Endothelial cell of umbilical vein (primary cell): Measurements from ENCODE around the gene TRAF3. TPM values are rescaled to one million over a fixed set of nuclear protein-coding genes. Genes with fewer than 3 reads are reported as not detected.

Experiments used
- BruUV-seq: library from RNA; stranded (reverse); fragments of 400-500 nt; replicated peaks from 2 replicates; lab custom pipeline; 2021; lab: Mats Ljungman, UMichigan
- CTCF ChIA-PET: fragments of 300-600, 350-600 bp; sonication (Branson Sonifier 250); formaldehyde crosslinking; loops from one replicate; lab custom pipeline; 2021; ENCODE audit warnings: antibody characterized with exemption, inconsistent platforms; lab: Charles Lee
- POLR2A ChIA-PET: fragments of 300-600, 350-600 bp; sonication (Branson Sonifier 250); formaldehyde crosslinking; loops from one replicate; lab custom pipeline; 2021; ENCODE audit warnings: antibody characterized with exemption, inconsistent platforms; lab: Charles Lee
- DNase-seq: peaks from one replicate; pipeline ENCODE4 v3.0.0-alpha.2; 2011; ENCODE audit warnings: low read depth, low spot score
- FAIRE-seq: peaks from 2 replicates; lab custom pipeline; 2011; peaks lifted over from hg19 to GRCh38; lab: Jason Lieb, UNC
- H2AFZ ChIP-seq: 2 replicates; pipeline ENCODE4 v1.6.0; 2012; ENCODE audit warnings: low read depth, low read length, control low read depth, inconsistent platforms
- H3K27ac ChIP-seq: 2 replicates; pipeline ENCODE4 v1.5.1; 2011; ENCODE audit warnings: low read depth, mild to moderate bottlenecking, control low read depth, low read length, moderate library complexity; ENCODE audit not compliant: insufficient read depth
- H3K27me3 ChIP-seq, 2 experiments: 2 replicates each; pipeline versions ENCODE4 v1.6.0 to v1.6.1; 2011; ENCODE audit warnings: low read length in 2 of 2, mixed read lengths in 1 of 2; ENCODE audit not compliant: control insufficient read depth in 2 of 2, insufficient read depth in 2 of 2
- H3K36me3 ChIP-seq, 2 experiments: 2 replicates in 1 of 2; 3 replicates in 1 of 2; pipeline ENCODE4 v1.5.1; 2011; ENCODE audit warnings: low read length in 2 of 2, mild to moderate bottlenecking in 1 of 2, moderate library complexity in 1 of 2; ENCODE audit not compliant: control insufficient read depth in 2 of 2, insufficient read depth in 2 of 2; ENCODE audit errors: extremely low read depth in 1 of 2
- H3K4me1 ChIP-seq: 3 replicates; pipeline ENCODE4 v1.5.1; 2011; ENCODE audit warnings: mild to moderate bottlenecking, low read length; ENCODE audit not compliant: control insufficient read depth, insufficient read depth; ENCODE audit errors: extremely low read depth
- H3K4me2 ChIP-seq: 2 replicates; pipeline ENCODE4 v1.6.1; 2011; ENCODE audit warnings: low read length, control low read depth, mixed read lengths; ENCODE audit not compliant: insufficient read depth
- H3K4me3 ChIP-seq, 3 experiments: fragments of 200-600 bp in 1 of 3; sonication (generic), shearing (Covaris generic) in 1 of 3; replicated peaks in 1 of 3; 2 replicates each; pipeline ENCODE4 v1.5.1; 2011 to 2016; ENCODE audit warnings: control low read depth in 3 of 3, low read length in 3 of 3, mild to moderate bottlenecking in 2 of 3, inconsistent platforms in 1 of 3, low read depth in 1 of 3, moderate library complexity in 1 of 3; ENCODE audit not compliant: insufficient read depth in 1 of 3
- H3K79me2 ChIP-seq: 2 replicates; pipeline ENCODE4 v1.6.0; 2012; ENCODE audit warnings: low read length, inconsistent platforms; ENCODE audit not compliant: control insufficient read depth, insufficient read depth
- H3K9ac ChIP-seq: replicated peaks from 2 replicates; pipeline ENCODE3; 2011; ENCODE audit warnings: low read length, control low read depth; ENCODE audit not compliant: insufficient read depth; ENCODE audit errors: extremely low read depth
- H3K9me1 ChIP-seq: replicated peaks from 3 replicates; pipeline ENCODE4 v1.6.0; 2011; ENCODE audit warnings: mild to moderate bottlenecking, low read length; ENCODE audit not compliant: control insufficient read depth, insufficient read depth; ENCODE audit errors: extremely low read depth
- H3K9me3 ChIP-seq: replicated peaks from 2 replicates; pipeline ENCODE4 v1.5.1; 2012; ENCODE audit warnings: low read length, inconsistent platforms; ENCODE audit not compliant: control insufficient read depth, insufficient read depth
- H4K20me1 ChIP-seq: replicated peaks from 2 replicates; pipeline ENCODE3; 2011; ENCODE audit warnings: mild to moderate bottlenecking, low read length; ENCODE audit not compliant: control insufficient read depth, insufficient read depth; ENCODE audit errors: extremely low read depth
- CTCF ChIP-seq, 2 donors: IDR thresholded peaks; 1 replicate in 1 of 2; 2 replicates in 1 of 2; pipeline ENCODE4 v1.5.1; 2011; ENCODE audit warnings: low read length in 2 of 2, mild to moderate bottlenecking in 2 of 2, moderate library complexity in 2 of 2, control low read depth in 1 of 2, inconsistent platforms in 1 of 2, low read depth in 1 of 2; ENCODE audit not compliant: insufficient read depth in 1 of 2; ENCODE audit errors: extremely low read depth in 1 of 2
- EZH2 ChIP-seq: IDR thresholded peaks from 2 replicates; pipeline ENCODE4 v1.6.1; 2012; ENCODE audit warnings: borderline replicate concordance, low read depth, mild to moderate bottlenecking, moderate library complexity, low read length, inconsistent platforms; ENCODE audit not compliant: severe bottlenecking
- FOS ChIP-seq: IDR thresholded peaks from 2 replicates; pipeline ENCODE4 v1.6.1; 2011; ENCODE audit warnings: mild to moderate bottlenecking, low read length, moderate library complexity, borderline replicate concordance; ENCODE audit not compliant: insufficient read depth
- GATA2 ChIP-seq: IDR thresholded peaks from 2 replicates; pipeline ENCODE4 v1.7.0; 2011; ENCODE audit warnings: low read depth, mild to moderate bottlenecking, moderate library complexity, mixed read lengths, low read length; ENCODE audit not compliant: insufficient read length, insufficient read depth
- JUN ChIP-seq: IDR thresholded peaks from 2 replicates; pipeline ENCODE4 v1.6.1; 2011; ENCODE audit warnings: borderline replicate concordance, low read depth; ENCODE audit not compliant: insufficient read length, insufficient read depth
- MAX ChIP-seq: IDR thresholded peaks from 2 replicates; pipeline ENCODE4 v1.6.1; 2011; ENCODE audit not compliant: insufficient read depth, insufficient read length
- MYC ChIP-seq: IDR thresholded peaks from one replicate; pipeline ENCODE4 v1.6.1; 2011; ENCODE audit warnings: mild to moderate bottlenecking, low read depth, low read length
- POLR2A ChIP-seq: IDR thresholded peaks from 2 replicates; pipeline ENCODE4 v1.6.1; 2012; ENCODE audit warnings: low read depth, mild to moderate bottlenecking, control low read depth, low read length
- POLR2AphosphoS5 ChIP-seq: IDR thresholded peaks from 2 replicates; pipeline ENCODE4 v1.6.1; 2012; ENCODE audit warnings: low read depth, mild to moderate bottlenecking, control low read depth, low read length, moderate library complexity; ENCODE audit not compliant: insufficient read depth
- dilution Hi-C: fragments of 300-500 bp; cut with MboI; formaldehyde crosslinking; loops from one replicate; pipeline ENCODE4 v1.15.0; 2019; ENCODE audit warnings: low sequenced_read_pairs; ENCODE audit not compliant: extremely low pct_ligation_motif_present
- intact Hi-C: fragments of 100-400 bp; cut with micrococcal nuclease; formaldehyde crosslinking; loops from one replicate; pipeline ENCODE4 v1.10.0; 2022
- polyA plus RNA-seq, 4 experiments: library from polyadenylated mRNA; depleted of rRNA in 3 of 4; stranded (reverse) in 3 of 4; unstranded in 1 of 4; fragments of >200 nt; gene quantifications; 2 replicates each; pipeline versions ENCODE4 v1.2.1 to v1.2.3, GENCODE V29; 2011 to 2012; ENCODE audit warnings: missing spikeins in 1 of 4
- total RNA-seq: library from RNA; stranded (reverse); gene quantifications from 2 replicates; pipeline ENCODE4 v1.2.3, GENCODE V29; 2021

The TRAF3 gene
- total and polyA plus RNA-seq, 2 donors (not counting 3 experiments of a cell fraction or from before 2014, with no cell fraction given): 14.4 to 27.6 TPM

- intact Hi-C loops: no loop called here
- Histone ChIP-seq H3K4me3 (no peak overlapping the region), H3K79me2 (no peaks in the 10 kb centered on the region), H4K20me1 (no peaks in the 10 kb centered on the region), H3K27me3 (peaks cover 52 to 73% of the 10 kb centered on the region in 2 experiments), H3K9ac (no peak overlapping the region), H3K27ac (no peak overlapping the region), H3K4me2 (no peak overlapping the region), H3K9me3 (no peaks in the 10 kb centered on the region), H2AFZ (no peak overlapping the region), H3K36me3 (no peaks in the 10 kb centered on the region), H3K4me1 (peaks cover 17% of the 10 kb centered on the region), H3K9me1 (no peaks in the 10 kb centered on the region)
- ChIA-PET POLR2A (no interaction called here), CTCF (interaction anchor here (0.6 to 1.9 kb wide), 3 partner anchors 226 to 487 kb away, joined by 3 to 13 read pairs (median 3); no protein-coding TSS in a partner anchor)
- no peak for DNase-seq
- FAIRE-seq: peak; percentile 26
- TF ChIP-seq MYC (no peak), POLR2A (no peak), EZH2 (no peak), JUN (no peak), FOS (no peak), CTCF (IDR thresholded peaks at IDR 0.05; ENCODE audit: extremely low read depth in 1 of 2, insufficient read depth in 1 of 2, low read depth in 1 of 2, low read length in 2 of 2) (no peak), POLR2AphosphoS5 (no peak), GATA2 (no peak), MAX (no peak)
- dilution Hi-C loops: no loop called here
- BruUV-seq: no TSS peak
These were observed 148.4 kb downstream of the TRAF3 start for GRCh38 chr14:102925646-102926045.
